ENCODE results near the gene USP43. TPM values are rescaled to one million over a fixed set of nuclear protein-coding genes. Genes with fewer than 3 reads are reported as not detected.

Gene USP43
- total and polyA plus RNA-seq, 10 of the 15 experiments (the other 5 are each of a cell fraction or from before 2014, with no cell fraction given) = 0.94 TPM; not detected in 9

DNA sequence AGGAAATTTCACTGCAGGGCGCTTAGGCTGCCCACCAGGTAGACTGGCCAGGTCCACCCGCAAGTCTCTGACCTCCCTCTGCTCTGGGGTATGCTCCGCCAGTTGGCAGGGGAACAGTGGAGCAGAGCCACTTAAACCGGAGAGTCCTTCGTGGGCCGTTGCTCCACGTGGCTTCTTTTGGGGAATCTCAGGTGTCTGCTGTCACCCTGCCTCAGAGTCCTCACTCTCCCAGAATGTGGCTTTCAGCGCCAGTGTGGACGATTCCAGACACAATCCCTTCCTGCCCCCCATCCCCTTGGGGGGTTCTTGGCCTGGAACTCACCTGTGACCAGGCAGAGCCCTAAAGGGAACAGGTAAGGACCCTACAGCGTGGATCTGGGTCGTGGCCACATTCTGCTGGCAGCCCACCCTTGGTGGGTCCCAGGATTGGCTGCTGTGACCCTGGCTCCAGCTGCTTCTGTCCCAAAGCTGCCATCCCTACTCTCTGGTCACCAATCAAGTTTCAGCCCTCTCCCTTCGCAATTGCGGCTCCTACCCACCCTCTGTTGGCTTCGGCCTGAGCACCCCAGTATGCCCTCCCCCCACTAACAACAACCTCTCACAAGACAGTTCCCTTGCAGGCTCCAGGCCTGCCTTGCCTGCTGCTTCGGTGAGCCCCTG lies 123.8 kb downstream of the USP43 start:
- intact Hi-C loops (cut with micrococcal nuclease; ENCODE audit: unreplicated experiment) = loop anchor here (2.0 to 5.0 kb wide), 2 partner anchors 40 to 192 kb away; partner anchors contain the start of genes CFAP52 and STX8

More for the DNA sequence above, 123.8 kb downstream of the USP43 start:
- H3K27ac ChIP-seq (ENCODE audit: control insufficient read depth, insufficient read depth) = no peak overlapping the region
- H3K4me3 ChIP-seq = no peak overlapping the region
- WGBS (ENCODE audit: insufficient coverage, insufficient replicate concordance, low lambda C conversion rate, missing lambda C conversion rate) = 53% methylated on average over 15 of the region's 15 CpGs
- H2AFZ ChIP-seq (ENCODE audit: control insufficient read depth, low read depth, low read length) = no peak overlapping the region
- ChIA-PET POLR2A (no interaction called here), SMC1A (ENCODE audit: uncharacterized antibody, unreplicated experiment) (interaction anchor here (1.0 to 1.2 kb wide), 3 partner anchors 10 to 192 kb away, joined by 3 to 5 read pairs (median 3); no protein-coding TSS in a partner anchor), RAD21 (ENCODE audit: unreplicated experiment) (interaction anchor here (0.9 to 1.9 kb wide), 3 partner anchors 40 to 193 kb away, joined by 3 to 8 read pairs (median 6); partner anchors contain the start of genes CFAP52 and STX8), CTCF (interaction anchor here (0.7 to 1.7 kb wide), 20 partner anchors 9 to 1369 kb away, joined by 3 to 12 read pairs (median 5); partner anchors contain the start of genes CFAP52 and STX8)
- no peaks in the 10 kb centered on the region for H3K4me1 ChIP-seq (ENCODE audit: control insufficient read depth, insufficient read depth, low read length)
- in situ Hi-C loops (cut with MboI) = no loop called here
- ATAC-seq (no peak), FAIRE-seq (no peak), DNase-seq (ENCODE audit: low read depth, low spot score) (no peak)
- H3K79me2 ChIP-seq (ENCODE audit: control insufficient read depth, insufficient read depth, low read length) = no peaks in the 10 kb centered on the region
- no peak overlapping the region for H3K4me2 ChIP-seq (ENCODE audit: control insufficient read depth, insufficient read depth)
- TF ChIP-seq WRNIP1 (IDR thresholded peaks at IDR 0.05; ENCODE audit: borderline replicate concordance, low read depth, low read length) (no peak), HDAC2 (IDR thresholded peaks at IDR 0.05) (no peak), HCFC1 (IDR thresholded peaks at IDR 0.05; ENCODE audit: low read length) (no peak), GATAD2B (conservative IDR thresholded peaks at IDR 0.05; ENCODE audit: low read depth) (no peak), IKZF2 (IDR thresholded peaks at IDR 0.05) (no peak), TCF3 (IDR thresholded peaks at IDR 0.05; ENCODE audit: borderline replicate concordance, insufficient read depth, low read depth, low read length) (no peak), RCOR1 (conservative IDR thresholded peaks at IDR 0.05; ENCODE audit: low read depth, low read length) (no peak), SKIL (IDR thresholded peaks at IDR 0.05; ENCODE audit: low read depth, poor library complexity, severe bottlenecking) (no peak)
- H3K27me3 ChIP-seq (replicated peaks in 1 of 2; ENCODE audit: control insufficient read depth in 2 of 2, insufficient read depth in 2 of 2, low read length in 1 of 2) = no peaks in the 10 kb centered on the region
- no peak overlapping the region for H3K9ac ChIP-seq (ENCODE audit: control insufficient read depth, insufficient read depth, low read length)
- no peaks in the 10 kb centered on the region for H3K9me3 ChIP-seq (replicated peaks; ENCODE audit: control insufficient read depth, insufficient read depth, low read length)
- no TSS peak for BruUV-seq (replicated peaks)
- no peaks in the 10 kb centered on the region for H3K36me3 ChIP-seq (ENCODE audit: control insufficient read depth in 2 of 2, insufficient read depth in 2 of 2, low read length in 1 of 2)
- no peaks in the 10 kb centered on the region for H4K20me1 ChIP-seq (ENCODE audit: control insufficient read depth, insufficient read depth)
